ENCODE data around the gene GSK3B.

DNA sequence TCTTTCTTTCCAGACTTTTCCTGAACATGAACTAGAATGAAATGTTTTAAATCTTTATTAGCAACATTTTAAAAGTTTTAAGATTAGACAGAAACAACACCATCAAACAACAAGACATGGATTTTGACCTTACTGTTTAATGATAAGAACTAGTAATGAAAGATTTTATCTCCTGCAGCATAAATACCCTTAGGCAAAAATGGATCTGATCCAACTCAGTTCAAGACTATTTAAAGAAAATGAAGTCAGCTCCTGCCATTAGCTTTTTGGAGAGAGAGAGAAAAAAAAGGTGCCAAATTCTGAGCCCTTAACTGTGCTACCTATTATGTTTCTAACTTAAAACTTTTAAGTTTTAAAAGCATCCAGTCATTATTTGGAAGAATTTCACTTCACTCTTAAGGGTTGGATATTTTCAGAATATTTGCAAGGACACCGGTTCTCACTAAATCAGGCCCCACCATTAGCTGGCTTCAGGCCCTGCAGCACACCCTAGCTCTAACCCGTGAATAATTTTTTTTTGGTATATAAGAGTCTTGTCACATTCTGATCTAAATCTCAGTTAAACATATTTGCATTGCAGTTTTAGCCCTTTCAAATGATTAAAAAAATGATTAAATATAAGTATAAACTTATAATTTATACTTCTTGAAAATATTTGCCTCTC is 252.3 kb downstream of the GSK3B start:
- no peak for TF ChIP-seq SP1 (IDR thresholded peaks at IDR 0.05; ENCODE audit: low read depth, low read length)
- TF ChIP-seq, protein P1, sequence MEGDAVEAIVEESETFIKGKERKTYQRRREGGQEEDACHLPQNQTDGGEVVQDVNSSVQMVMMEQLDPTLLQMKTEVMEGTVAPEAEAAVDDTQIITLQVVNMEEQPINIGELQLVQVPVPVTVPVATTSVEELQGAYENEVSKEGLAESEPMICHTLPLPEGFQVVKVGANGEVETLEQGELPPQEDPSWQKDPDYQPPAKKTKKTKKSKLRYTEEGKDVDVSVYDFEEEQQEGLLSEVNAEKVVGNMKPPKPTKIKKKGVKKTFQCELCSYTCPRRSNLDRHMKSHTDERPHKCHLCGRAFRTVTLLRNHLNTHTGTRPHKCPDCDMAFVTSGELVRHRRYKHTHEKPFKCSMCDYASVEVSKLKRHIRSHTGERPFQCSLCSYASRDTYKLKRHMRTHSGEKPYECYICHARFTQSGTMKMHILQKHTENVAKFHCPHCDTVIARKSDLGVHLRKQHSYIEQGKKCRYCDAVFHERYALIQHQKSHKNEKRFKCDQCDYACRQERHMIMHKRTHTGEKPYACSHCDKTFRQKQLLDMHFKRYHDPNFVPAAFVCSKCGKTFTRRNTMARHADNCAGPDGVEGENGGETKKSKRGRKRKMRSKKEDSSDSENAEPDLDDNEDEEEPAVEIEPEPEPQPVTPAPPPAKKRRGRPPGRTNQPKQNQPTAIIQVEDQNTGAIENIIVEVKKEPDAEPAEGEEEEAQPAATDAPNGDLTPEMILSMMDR (IDR thresholded peaks at IDR 0.05 in 2 of 3, conservative IDR thresholded peaks at IDR 0.05 in 1 of 3; ENCODE audit: control insufficient read depth in 2 of 3, extremely low read depth in 1 of 3, insufficient read depth in 1 of 3, low read depth in 3 of 3, low read length in 3 of 3), result no peak
- TF ChIP-seq ZNF384 (IDR thresholded peaks at IDR 0.05; ENCODE audit: borderline replicate concordance, low read depth, low read length), result no peak
- TF ChIP-seq, protein P2, sequence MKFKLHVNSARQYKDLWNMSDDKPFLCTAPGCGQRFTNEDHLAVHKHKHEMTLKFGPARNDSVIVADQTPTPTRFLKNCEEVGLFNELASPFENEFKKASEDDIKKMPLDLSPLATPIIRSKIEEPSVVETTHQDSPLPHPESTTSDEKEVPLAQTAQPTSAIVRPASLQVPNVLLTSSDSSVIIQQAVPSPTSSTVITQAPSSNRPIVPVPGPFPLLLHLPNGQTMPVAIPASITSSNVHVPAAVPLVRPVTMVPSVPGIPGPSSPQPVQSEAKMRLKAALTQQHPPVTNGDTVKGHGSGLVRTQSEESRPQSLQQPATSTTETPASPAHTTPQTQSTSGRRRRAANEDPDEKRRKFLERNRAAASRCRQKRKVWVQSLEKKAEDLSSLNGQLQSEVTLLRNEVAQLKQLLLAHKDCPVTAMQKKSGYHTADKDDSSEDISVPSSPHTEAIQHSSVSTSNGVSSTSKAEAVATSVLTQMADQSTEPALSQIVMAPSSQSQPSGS (IDR thresholded peaks at IDR 0.05; ENCODE audit: low read length), result no peak
- TF ChIP-seq POLR2AphosphoS2 (IDR thresholded peaks at IDR 0.05; ENCODE audit: low read depth, low read length), result no peak
- TF ChIP-seq, protein P3, sequence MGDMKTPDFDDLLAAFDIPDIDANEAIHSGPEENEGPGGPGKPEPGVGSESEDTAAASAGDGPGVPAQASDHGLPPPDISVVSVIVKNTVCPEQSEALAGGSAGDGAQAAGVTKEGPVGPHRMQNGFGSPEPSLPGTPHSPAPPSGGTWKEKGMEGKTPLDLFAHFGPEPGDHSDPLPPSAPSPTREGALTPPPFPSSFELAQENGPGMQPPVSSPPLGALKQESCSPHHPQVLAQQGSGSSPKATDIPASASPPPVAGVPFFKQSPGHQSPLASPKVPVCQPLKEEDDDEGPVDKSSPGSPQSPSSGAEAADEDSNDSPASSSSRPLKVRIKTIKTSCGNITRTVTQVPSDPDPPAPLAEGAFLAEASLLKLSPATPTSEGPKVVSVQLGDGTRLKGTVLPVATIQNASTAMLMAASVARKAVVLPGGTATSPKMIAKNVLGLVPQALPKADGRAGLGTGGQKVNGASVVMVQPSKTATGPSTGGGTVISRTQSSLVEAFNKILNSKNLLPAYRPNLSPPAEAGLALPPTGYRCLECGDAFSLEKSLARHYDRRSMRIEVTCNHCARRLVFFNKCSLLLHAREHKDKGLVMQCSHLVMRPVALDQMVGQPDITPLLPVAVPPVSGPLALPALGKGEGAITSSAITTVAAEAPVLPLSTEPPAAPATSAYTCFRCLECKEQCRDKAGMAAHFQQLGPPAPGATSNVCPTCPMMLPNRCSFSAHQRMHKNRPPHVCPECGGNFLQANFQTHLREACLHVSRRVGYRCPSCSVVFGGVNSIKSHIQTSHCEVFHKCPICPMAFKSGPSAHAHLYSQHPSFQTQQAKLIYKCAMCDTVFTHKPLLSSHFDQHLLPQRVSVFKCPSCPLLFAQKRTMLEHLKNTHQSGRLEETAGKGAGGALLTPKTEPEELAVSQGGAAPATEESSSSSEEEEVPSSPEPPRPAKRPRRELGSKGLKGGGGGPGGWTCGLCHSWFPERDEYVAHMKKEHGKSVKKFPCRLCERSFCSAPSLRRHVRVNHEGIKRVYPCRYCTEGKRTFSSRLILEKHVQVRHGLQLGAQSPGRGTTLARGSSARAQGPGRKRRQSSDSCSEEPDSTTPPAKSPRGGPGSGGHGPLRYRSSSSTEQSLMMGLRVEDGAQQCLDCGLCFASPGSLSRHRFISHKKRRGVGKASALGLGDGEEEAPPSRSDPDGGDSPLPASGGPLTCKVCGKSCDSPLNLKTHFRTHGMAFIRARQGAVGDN (IDR thresholded peaks at IDR 0.05), result no peak
- no peak for TF ChIP-seq SUPT20H (IDR thresholded peaks at IDR 0.05; ENCODE audit: borderline replicate concordance, control insufficient read depth, low read depth, low read length)
- no peak for TF ChIP-seq TBL1XR1 (IDR thresholded peaks at IDR 0.05; ENCODE audit: low read depth, low read length)
- TF ChIP-seq ZNF274 (IDR thresholded peaks at IDR 0.05; ENCODE audit: insufficient read depth, insufficient read length), result no peak
- TF ChIP-seq, protein P4, sequence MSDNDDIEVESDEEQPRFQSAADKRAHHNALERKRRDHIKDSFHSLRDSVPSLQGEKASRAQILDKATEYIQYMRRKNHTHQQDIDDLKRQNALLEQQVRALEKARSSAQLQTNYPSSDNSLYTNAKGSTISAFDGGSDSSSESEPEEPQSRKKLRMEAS (IDR thresholded peaks at IDR 0.05; ENCODE audit: low read depth, low read length), result no peak
- TF ChIP-seq ZNF24 (IDR thresholded peaks at IDR 0.05), result no peak
- TF ChIP-seq CHD2 (IDR thresholded peaks at IDR 0.05; ENCODE audit: borderline replicate concordance, low read depth, low read length), result no peak
